ENCODE data around the gene STXBP6. TPM values are rescaled to one million over a fixed set of nuclear protein-coding genes. Genes with fewer than 3 reads are reported as not detected.

STXBP6 gene
- total and polyA plus RNA-seq, 2 donors (not counting 3 experiments of a cell fraction or from before 2014, with no cell fraction given): 0.06 TPM; not detected in 1

DNA sequence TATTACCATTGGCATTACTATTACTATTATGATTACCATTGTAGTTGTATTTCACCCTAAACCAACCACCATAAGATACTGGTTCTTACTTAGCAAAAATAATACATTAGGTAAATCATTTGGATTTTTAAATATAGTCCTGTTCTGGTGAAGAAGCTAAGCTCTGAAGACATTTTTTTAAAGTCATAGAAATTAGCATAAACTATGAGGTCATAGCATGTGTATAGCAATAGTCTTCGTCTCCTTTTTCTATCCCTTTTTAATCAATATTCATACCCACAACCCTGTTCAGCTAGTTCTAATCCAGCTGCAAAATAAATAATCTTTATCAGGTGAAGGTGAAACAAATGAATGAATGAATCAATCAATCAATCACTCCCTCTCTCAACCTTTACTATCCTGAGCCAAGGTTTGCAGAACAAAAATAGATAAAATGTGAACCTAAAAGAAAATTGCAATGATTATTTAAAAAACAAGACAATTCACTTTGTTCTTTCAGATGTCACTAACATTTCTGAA is 134.5 kb downstream of the STXBP6 start:
- no TSS peak for BruUV-seq (replicated peaks)
- Histone ChIP-seq H3K9me1 (replicated peaks; ENCODE audit: control insufficient read depth, extremely low read depth, insufficient read depth, low read length) (no peaks in the 10 kb centered on the region), H3K36me3 (ENCODE audit: control insufficient read depth in 2 of 2, extremely low read depth in 1 of 2, insufficient read depth in 2 of 2, low read length in 2 of 2) (no peaks in the 10 kb centered on the region), H2AFZ (ENCODE audit: low read depth, low read length) (no peak overlapping the region), H3K4me1 (ENCODE audit: control insufficient read depth, extremely low read depth, insufficient read depth, low read length) (no peaks in the 10 kb centered on the region), H3K79me2 (ENCODE audit: control insufficient read depth, insufficient read depth, low read length) (no peaks in the 10 kb centered on the region), H3K9ac (replicated peaks; ENCODE audit: extremely low read depth, insufficient read depth, low read length) (no peak overlapping the region), H3K4me2 (ENCODE audit: insufficient read depth, low read length) (no peak overlapping the region), H3K27me3 (ENCODE audit: control insufficient read depth in 2 of 2, insufficient read depth in 2 of 2, low read length in 2 of 2) (peaks cover 2 to 3% of the 10 kb centered on the region in 2 experiments), H3K9me3 (replicated peaks; ENCODE audit: control insufficient read depth, insufficient read depth, low read length) (no peaks in the 10 kb centered on the region), H3K4me3 (replicated peaks in 1 of 3; ENCODE audit: insufficient read depth in 1 of 3, low read depth in 1 of 3, low read length in 3 of 3) (no peak overlapping the region), H3K27ac (ENCODE audit: insufficient read depth, low read depth, low read length) (no peak overlapping the region), H4K20me1 (replicated peaks; ENCODE audit: control insufficient read depth, extremely low read depth, insufficient read depth, low read length) (no peaks in the 10 kb centered on the region)
- ChIA-PET POLR2A (no interaction called here), CTCF (no interaction called here)
- dilution Hi-C loops (cut with MboI; ENCODE audit: extremely low pct_ligation_motif_present, low sequenced_read_pairs): no loop called here
- DNase-seq (ENCODE audit: low read depth, low spot score) (no peak), FAIRE-seq (no peak)
- intact Hi-C loops (cut with micrococcal nuclease): no loop called here
- TF ChIP-seq POLR2AphosphoS5 (IDR thresholded peaks at IDR 0.05; ENCODE audit: insufficient read depth, low read depth, low read length): no peak
- TF ChIP-seq POLR2A (IDR thresholded peaks at IDR 0.05; ENCODE audit: low read depth, low read length): no peak
- no peak for TF ChIP-seq EZH2 (IDR thresholded peaks at IDR 0.05; ENCODE audit: borderline replicate concordance, low read depth, low read length, severe bottlenecking)
- TF ChIP-seq MYC (IDR thresholded peaks at IDR 0.05; ENCODE audit: low read depth, low read length): no peak
- TF ChIP-seq JUN (IDR thresholded peaks at IDR 0.05; ENCODE audit: borderline replicate concordance, insufficient read depth, insufficient read length, low read depth): no peak
- no peak for TF ChIP-seq MAX (IDR thresholded peaks at IDR 0.05; ENCODE audit: insufficient read depth, insufficient read length)
- TF ChIP-seq GATA2 (IDR thresholded peaks at IDR 0.05; ENCODE audit: insufficient read depth, insufficient read length, low read depth, low read length): no peak
- TF ChIP-seq FOS (IDR thresholded peaks at IDR 0.05; ENCODE audit: borderline replicate concordance, insufficient read depth, low read length): no peak
- TF ChIP-seq, protein P1, sequence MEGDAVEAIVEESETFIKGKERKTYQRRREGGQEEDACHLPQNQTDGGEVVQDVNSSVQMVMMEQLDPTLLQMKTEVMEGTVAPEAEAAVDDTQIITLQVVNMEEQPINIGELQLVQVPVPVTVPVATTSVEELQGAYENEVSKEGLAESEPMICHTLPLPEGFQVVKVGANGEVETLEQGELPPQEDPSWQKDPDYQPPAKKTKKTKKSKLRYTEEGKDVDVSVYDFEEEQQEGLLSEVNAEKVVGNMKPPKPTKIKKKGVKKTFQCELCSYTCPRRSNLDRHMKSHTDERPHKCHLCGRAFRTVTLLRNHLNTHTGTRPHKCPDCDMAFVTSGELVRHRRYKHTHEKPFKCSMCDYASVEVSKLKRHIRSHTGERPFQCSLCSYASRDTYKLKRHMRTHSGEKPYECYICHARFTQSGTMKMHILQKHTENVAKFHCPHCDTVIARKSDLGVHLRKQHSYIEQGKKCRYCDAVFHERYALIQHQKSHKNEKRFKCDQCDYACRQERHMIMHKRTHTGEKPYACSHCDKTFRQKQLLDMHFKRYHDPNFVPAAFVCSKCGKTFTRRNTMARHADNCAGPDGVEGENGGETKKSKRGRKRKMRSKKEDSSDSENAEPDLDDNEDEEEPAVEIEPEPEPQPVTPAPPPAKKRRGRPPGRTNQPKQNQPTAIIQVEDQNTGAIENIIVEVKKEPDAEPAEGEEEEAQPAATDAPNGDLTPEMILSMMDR (IDR thresholded peaks at IDR 0.05; ENCODE audit: extremely low read depth in 1 of 2, insufficient read depth in 1 of 2, low read depth in 1 of 2, low read length in 2 of 2): no peak

Data from endothelial cell of umbilical vein (primary cell).